K562 (cell line): ENCODE data around the gene RNF222. TPM values are rescaled to one million over a fixed set of nuclear protein-coding genes. Genes with fewer than 3 reads are reported as not detected.

Experiments
- ATAC-seq: fragments of 200-7000 bp; cut with Tn5 transposase; 3 replicates; pipeline ENCODE4 v1.9.1; 2020; ENCODE audit warnings: moderate library complexity
- BruUV-seq: library from RNA; stranded (reverse); fragments of 400-500 nt; replicated peaks from 2 replicates; lab custom pipeline; 2021; lab: Mats Ljungman, UMichigan
- CTCF ChIA-PET: fragments of 300-600 bp; formaldehyde crosslinking; extraction: SDS; loops from one replicate; lab custom pipeline; 2021; ENCODE audit warnings: low intra/inter-chr PET ratio; lab: Yijun Ruan, JAX
- POLR2A ChIA-PET: fragments of 300-600, 350-650 bp; sonication (Branson Sonifier 250); formaldehyde crosslinking; extraction: SDS; loops from one replicate; lab custom pipeline; 2021; ENCODE audit warnings: antibody characterized with exemption, inconsistent platforms; lab: Yijun Ruan, JAX
- DNase-seq, 4 experiments: peaks; one replicate each; pipeline versions ENCODE4 v3.0.0 to v3.0.0-alpha.2; 2011 to 2018; ENCODE audit warnings: low spot score in 3 of 4, mixed read lengths in 3 of 4; ENCODE audit errors: extremely low read depth in 1 of 4
- FAIRE-seq: peaks from 2 replicates; lab custom pipeline; 2011; peaks lifted over from hg19 to GRCh38; lab: Jason Lieb, UNC
- H2AFZ ChIP-seq: 2 replicates; pipeline ENCODE4 v1.6.0; 2011; ENCODE audit warnings: low read depth, low read length, control low read depth, inconsistent platforms
- H3K27ac ChIP-seq: fragments of 200-600 bp; 3 replicates; pipeline ENCODE4 v1.8.0; 2011; ENCODE audit warnings: low read depth, mild to moderate bottlenecking, control low read depth, inconsistent platforms, low read length, moderate library complexity, mixed read lengths; ENCODE audit errors: extremely low read depth
- H3K27me3 ChIP-seq, 2 experiments: fragments of 300-600 bp in 1 of 2; 2 replicates in 1 of 2; 3 replicates in 1 of 2; pipeline versions ENCODE4 v1.6.0 to v1.8.0; 2011; ENCODE audit warnings: inconsistent platforms in 2 of 2, low read length in 2 of 2, mild to moderate bottlenecking in 1 of 2, mixed read lengths in 1 of 2, moderate library complexity in 1 of 2; ENCODE audit not compliant: control insufficient read depth in 2 of 2, insufficient read depth in 2 of 2
- H3K36me3 ChIP-seq: fragments of 300-600 bp; 3 replicates; pipeline ENCODE4 v1.8.0; 2011; ENCODE audit warnings: mild to moderate bottlenecking, low read length, inconsistent platforms; ENCODE audit not compliant: control insufficient read depth, insufficient read depth
- H3K4me1 ChIP-seq, 2 experiments: fragments of 200-600 bp in 1 of 2; replicated peaks in 1 of 2; 2 replicates in 1 of 2; 3 replicates in 1 of 2; pipeline versions ENCODE4 v1.5.1 to v1.8.0; 2011; ENCODE audit warnings: inconsistent platforms in 2 of 2, low read length in 2 of 2, mild to moderate bottlenecking in 1 of 2, mixed read lengths in 1 of 2, moderate library complexity in 1 of 2; ENCODE audit not compliant: control insufficient read depth in 2 of 2, insufficient read depth in 2 of 2
- H3K4me2 ChIP-seq: 2 replicates; pipeline ENCODE4 v1.6.1; 2011; ENCODE audit warnings: low read length, control low read depth, inconsistent platforms, mixed read lengths; ENCODE audit not compliant: insufficient read depth
- H3K4me3 ChIP-seq: fragments of 200-600 bp; sonication (generic), shearing (Covaris generic); 2 replicates; pipeline ENCODE4 v1.5.1; 2016; ENCODE audit warnings: control low read depth, inconsistent platforms
- H3K79me2 ChIP-seq: fragments of 200-600 bp; 3 replicates; pipeline ENCODE4 v1.8.0; 2011; ENCODE audit warnings: low read length, inconsistent platforms; ENCODE audit not compliant: control insufficient read depth, insufficient read depth
- H3K9ac ChIP-seq, 2 experiments: 2 replicates each; pipeline versions ENCODE4 v1.6.0 to v1.6.1; 2011; ENCODE audit warnings: low read depth in 2 of 2, low read length in 2 of 2, control low read depth in 1 of 2, inconsistent platforms in 1 of 2, mild to moderate bottlenecking in 1 of 2, mixed read lengths in 1 of 2; ENCODE audit not compliant: insufficient read depth in 1 of 2
- H3K9me1 ChIP-seq: one replicate; pipeline ENCODE4 v1.6.0; 2011; ENCODE audit warnings: inconsistent platforms, mild to moderate bottlenecking, low read length, moderate library complexity; ENCODE audit not compliant: control insufficient read depth, insufficient read depth
- H3K9me3 ChIP-seq: replicated peaks from 2 replicates; pipeline ENCODE4 v1.5.1; 2011; ENCODE audit warnings: low read depth, low read length, inconsistent platforms; ENCODE audit not compliant: control insufficient read depth, insufficient read depth
- H4K20me1 ChIP-seq: replicated peaks from 2 replicates; pipeline ENCODE4 v1.6.1; 2011; ENCODE audit warnings: low read length, inconsistent platforms, mixed read lengths; ENCODE audit not compliant: control insufficient read depth, insufficient read depth
- ARID2 ChIP-seq: fragments of 450-650 bp; IDR thresholded peaks from 2 replicates; pipeline ENCODE4 v1.6.1; 2017; ENCODE audit warnings: antibody characterized with exemption, mild to moderate bottlenecking
- CHD1 ChIP-seq: fragments of 200-600 bp; sonication (generic); IDR thresholded peaks from one replicate; pipeline ENCODE4 v1.6.1; 2012; ENCODE audit warnings: mild to moderate bottlenecking, moderate library complexity, low read length, inconsistent platforms
- CTCF ChIP-seq, 3 experiments: IDR thresholded peaks in 2 of 3; conservative IDR thresholded peaks in 1 of 3; 2 replicates each; pipeline ENCODE4 v1.5.1; 2011 to 2012; ENCODE audit warnings: low read length in 3 of 3, mild to moderate bottlenecking in 3 of 3, control low read depth in 2 of 3, improper control_type of control experiment in 1 of 3, inconsistent platforms in 1 of 3, low read depth in 1 of 3, mixed read lengths in 1 of 3, moderate library complexity in 1 of 3; ENCODE audit not compliant: insufficient read depth in 2 of 3
- ELF2 ChIP-seq: fragments of 250-450 bp; sonication (Bioruptor Pico); IDR thresholded peaks from 2 replicates; pipeline ENCODE4 v1.5.0; 2021; ENCODE audit warnings: mild to moderate bottlenecking
- ELK1 ChIP-seq: sonication (generic); formaldehyde crosslinking; IDR thresholded peaks from 2 replicates; pipeline ENCODE4 v1.8.1; 2022; ENCODE audit warnings: missing genetic modification reagents
- ETV5 ChIP-seq: sonication (generic); formaldehyde crosslinking; IDR thresholded peaks from 2 replicates; pipeline ENCODE4 v1.4.0; 2020; ENCODE audit warnings: low read depth, mild to moderate bottlenecking, missing genetic modification reagents
- FUS ChIP-seq: fragments of 200-400 bp; formaldehyde crosslinking; optimal IDR thresholded peaks from 2 replicates; pipeline ENCODE3; 2017; ENCODE audit warnings: low read depth, low read length
- GTF2E2 ChIP-seq: fragments of 200-800 bp; sonication (Bioruptor generic); IDR thresholded peaks from 2 replicates; pipeline ENCODE4 v1.6.1; 2016; ENCODE audit warnings: missing genetic modification characterization, missing compliant biosample characterization
- HNRNPL ChIP-seq: fragments of 200-400 bp; formaldehyde crosslinking; IDR thresholded peaks from 2 replicates; pipeline ENCODE4 v1.6.1; 2017; ENCODE audit warnings: low read depth, mild to moderate bottlenecking, low read length
- NR1H2 ChIP-seq: sonication (generic); formaldehyde crosslinking; IDR thresholded peaks from 2 replicates; pipeline ENCODE4 v1.4.0; 2020; ENCODE audit warnings: mild to moderate bottlenecking, missing genetic modification reagents
- PHF8 ChIP-seq: fragments of 200-600 bp; sonication (generic); IDR thresholded peaks from 2 replicates; pipeline ENCODE4 v1.6.1; 2012; ENCODE audit warnings: mixed run types, mild to moderate bottlenecking, inconsistent platforms, low read length, moderate library complexity, borderline replicate concordance
- PHTF2 ChIP-seq: fragments of 250-450 bp; sonication (Bioruptor Pico); IDR thresholded peaks from 2 replicates; pipeline ENCODE4 v1.5.0; 2021; ENCODE audit warnings: mild to moderate bottlenecking
- RBFOX2 ChIP-seq: fragments of 200-400 bp; formaldehyde crosslinking; IDR thresholded peaks from 2 replicates; pipeline ENCODE4 v1.6.1; 2017; ENCODE audit warnings: low read depth, mild to moderate bottlenecking, low read length, moderate library complexity
- SRSF9 ChIP-seq: fragments of 200-400 bp; formaldehyde crosslinking; IDR thresholded peaks from 2 replicates; pipeline ENCODE4 v1.6.1; 2017; ENCODE audit warnings: low read depth, low read length, borderline replicate concordance
- ZNF134 ChIP-seq: fragments of 250-450 bp; sonication (Bioruptor Pico); conservative IDR thresholded peaks from 2 replicates; pipeline ENCODE4 v1.4.0; 2020
- ZNF217 ChIP-seq: sonication (generic); formaldehyde crosslinking; IDR thresholded peaks from 2 replicates; pipeline ENCODE4 v1.8.0; 2022; ENCODE audit warnings: mild to moderate bottlenecking, missing genetic modification reagents
- ZNF408 ChIP-seq: fragments of 250-450 bp; sonication (Bioruptor Pico); IDR thresholded peaks from 2 replicates; pipeline ENCODE4 v1.4.0; 2020; ENCODE audit warnings: low read depth, mild to moderate bottlenecking, moderate library complexity
- WGBS: fragments of 100-300 bp; shearing (Covaris generic); methylation state at CpG from one replicate; pipeline ENCODE4 v1.1.6; 2016; ENCODE audit warnings: low coverage, mixed read lengths; ENCODE audit not compliant: insufficient coverage; ENCODE audit errors: missing lambda C conversion rate; 5-methylcytosine and 5-hydroxymethylcytosine counted together
- in situ Hi-C: fragments of 300-500 bp; cut with MboI; formaldehyde crosslinking; loops from 4 replicates; pipeline ENCODE4 v1.15.0; 2018; ENCODE audit warnings: inconsistent platforms, mixed read lengths
- intact Hi-C: fragments of 100-400 bp; cut with micrococcal nuclease; formaldehyde crosslinking; loops from 2 replicates; pipeline ENCODE4 v1.14.2; 2022
- polyA plus RNA-seq, 8 experiments: library from polyadenylated mRNA; depleted of rRNA in 4 of 8; stranded (reverse) in 5 of 8; unstranded in 3 of 8; fragments of >200 nt; fragmentation: Nextera tagmentation in 2 of 8; fragmentation: Illumina TruSeq in 1 of 8; extraction: Ambion mirVana in 2 of 8; extraction: Trizol in 1 of 8; gene quantifications; 2 replicates each; pipeline versions ENCODE4 v1.2.1 to v1.2.3, GENCODE V29; 2011 to 2014; ENCODE audit warnings: inconsistent platforms in 1 of 8, missing spikeins in 1 of 8
- total RNA-seq, 7 experiments: library from RNA; depleted of rRNA in 6 of 7; stranded (reverse); fragments of >200 nt in 6 of 7; fragmentation: Illumina TruSeq in 2 of 7; extraction: Trizol in 2 of 7; gene quantifications; 2 replicates each; pipeline versions ENCODE4 v1.2.1 to v1.2.3, GENCODE V29; 2011 to 2021; ENCODE audit warnings: low replicate concordance in 1 of 7
- TF ChIP-seq, protein P1 (sequence below): fragments of 450-650 bp; formaldehyde crosslinking; IDR thresholded peaks from 2 replicates; pipeline ENCODE4 v1.4.0; 2020; ENCODE audit warnings: mild to moderate bottlenecking, mixed read lengths
- TF ChIP-seq, protein P2 (sequence below): conservative IDR thresholded peaks from 2 replicates; pipeline ENCODE4 v1.6.1; 2011; ENCODE audit warnings: low read depth, mild to moderate bottlenecking, low read length; ENCODE audit not compliant: control insufficient read depth

RNF222 gene
- total and polyA plus RNA-seq, 9 of the 15 experiments (the other 6 are each of a cell fraction or from before 2014, with no cell fraction given): not detected

DNA sequence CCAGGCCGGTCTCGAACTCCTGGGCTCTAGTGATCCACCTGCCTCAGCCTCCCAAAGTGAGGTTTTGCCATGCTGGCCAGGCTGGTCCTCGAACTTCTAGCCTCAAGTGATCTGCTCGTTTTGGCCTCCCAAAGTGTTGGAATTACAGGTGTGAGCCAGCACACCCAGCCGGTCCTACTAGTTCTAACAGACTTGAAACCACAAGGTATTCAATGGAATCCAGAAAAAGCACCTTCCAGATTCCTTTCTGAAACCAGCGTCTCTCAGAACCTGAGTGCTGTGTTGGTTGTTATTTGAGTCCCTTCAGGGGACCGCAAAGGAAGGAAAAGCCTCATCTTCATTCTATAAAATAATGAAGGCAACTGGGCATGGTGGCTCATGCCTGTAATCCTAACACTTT, 25.2 kb downstream of the RNF222 start:
- H3K27me3 ChIP-seq: no peaks in the 10 kb centered on the region
- intact Hi-C loops: no loop called here
- H3K9me3 ChIP-seq: no peaks in the 10 kb centered on the region
- ChIA-PET CTCF (no interaction called here), POLR2A (interaction anchor here (1.1 kb wide), 1 partner anchor 84 kb away, joined by 4 read pairs; the partner anchor contains the start of gene RANGRF)
- H3K4me1 ChIP-seq: peaks cover 11 to 16% of the 10 kb centered on the region in 2 experiments; a peak in 4 of 5 replicates
- H3K27ac ChIP-seq: no peak overlapping the region
- H2AFZ ChIP-seq: no peak overlapping the region
- 66% methylated on average over 6 of the region's 7 CpGs for WGBS
- FAIRE-seq (no peak), DNase-seq (no peak), ATAC-seq (no peak)
- no TSS peak for BruUV-seq
- H3K9me1 ChIP-seq: no peaks in the 10 kb centered on the region
- H3K36me3 ChIP-seq: peaks cover 12% of the 10 kb centered on the region; the same call in 2 of the 3 replicates
- H3K4me2 ChIP-seq: no peak overlapping the region
- in situ Hi-C loops: no loop called here
- H4K20me1 ChIP-seq: no peaks in the 10 kb centered on the region
- no peak overlapping the region for H3K4me3 ChIP-seq
- no peak overlapping the region for H3K9ac ChIP-seq
- no peaks in the 10 kb centered on the region for H3K79me2 ChIP-seq
- TF ChIP-seq, protein P1, sequence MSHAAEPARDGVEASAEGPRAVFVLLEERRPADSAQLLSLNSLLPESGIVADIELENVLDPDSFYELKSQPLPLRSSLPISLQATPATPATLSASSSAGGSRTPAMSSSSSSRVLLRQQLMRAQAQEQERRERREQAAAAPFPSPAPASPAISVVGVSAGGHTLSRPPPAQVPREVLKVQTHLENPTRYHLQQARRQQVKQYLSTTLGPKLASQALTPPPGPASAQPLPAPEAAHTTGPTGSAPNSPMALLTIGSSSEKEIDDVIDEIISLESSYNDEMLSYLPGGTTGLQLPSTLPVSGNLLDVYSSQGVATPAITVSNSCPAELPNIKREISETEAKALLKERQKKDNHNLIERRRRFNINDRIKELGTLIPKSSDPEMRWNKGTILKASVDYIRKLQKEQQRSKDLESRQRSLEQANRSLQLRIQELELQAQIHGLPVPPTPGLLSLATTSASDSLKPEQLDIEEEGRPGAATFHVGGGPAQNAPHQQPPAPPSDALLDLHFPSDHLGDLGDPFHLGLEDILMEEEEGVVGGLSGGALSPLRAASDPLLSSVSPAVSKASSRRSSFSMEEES (CRISPR knock-in tag): no peak
- TF ChIP-seq FUS (no peak), CTCF (IDR thresholded peaks at IDR 0.05 in 2 of 3, conservative IDR thresholded peaks at IDR 0.05 in 1 of 3; ENCODE audit: insufficient read depth in 2 of 3, low read depth in 1 of 3, low read length in 3 of 3) (no peak), ETV5 (CRISPR knock-in tag) (no peak), ELK1 (CRISPR knock-in tag) (no peak), ZNF134 (CRISPR knock-in tag) (no peak), NR1H2 (CRISPR knock-in tag) (no peak), SRSF9 (no peak), ZNF217 (CRISPR knock-in tag) (no peak), ZNF408 (CRISPR knock-in tag) (no peak), CHD1 (no peak), ARID2 (no peak), HNRNPL (no peak), ELF2 (CRISPR knock-in tag) (no peak), PHF8 (no peak), PHTF2 (no peak), RBFOX2 (no peak), GTF2E2 (tag) (no peak)
- TF ChIP-seq, protein P2, sequence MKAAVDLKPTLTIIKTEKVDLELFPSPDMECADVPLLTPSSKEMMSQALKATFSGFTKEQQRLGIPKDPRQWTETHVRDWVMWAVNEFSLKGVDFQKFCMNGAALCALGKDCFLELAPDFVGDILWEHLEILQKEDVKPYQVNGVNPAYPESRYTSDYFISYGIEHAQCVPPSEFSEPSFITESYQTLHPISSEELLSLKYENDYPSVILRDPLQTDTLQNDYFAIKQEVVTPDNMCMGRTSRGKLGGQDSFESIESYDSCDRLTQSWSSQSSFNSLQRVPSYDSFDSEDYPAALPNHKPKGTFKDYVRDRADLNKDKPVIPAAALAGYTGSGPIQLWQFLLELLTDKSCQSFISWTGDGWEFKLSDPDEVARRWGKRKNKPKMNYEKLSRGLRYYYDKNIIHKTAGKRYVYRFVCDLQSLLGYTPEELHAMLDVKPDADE: no peak
